Trophoblast cell (in vitro differentiated cells and primary cell): ENCODE data around the gene SLC17A8.

Source experiments
- DNase-seq, 2 donors: peaks; one replicate each; pipeline ENCODE4 v3.0.0-alpha.2; 2016
- H2AFZ ChIP-seq: 2 replicates; pipeline ENCODE4 v1.6.1; 2013; ENCODE audit warnings: low read length, moderate library complexity, mild to moderate bottlenecking; ENCODE audit not compliant: insufficient read depth, poor library complexity
- H2AK5ac ChIP-seq: 2 replicates; pipeline ENCODE4 v1.6.1; 2013; ENCODE audit warnings: mild to moderate bottlenecking, low read length
- H2BK120ac ChIP-seq: 2 replicates; pipeline ENCODE4 v1.6.1; 2013; ENCODE audit warnings: low read length, mild to moderate bottlenecking, moderate library complexity; ENCODE audit not compliant: insufficient read depth, poor library complexity
- H2BK12ac ChIP-seq: 2 replicates; pipeline ENCODE4 v1.6.1; 2013; ENCODE audit warnings: mild to moderate bottlenecking, low read length, moderate library complexity
- H2BK5ac ChIP-seq: 2 replicates; pipeline ENCODE4 v1.6.1; 2013; ENCODE audit warnings: low read length, low read depth, moderate library complexity, mild to moderate bottlenecking; ENCODE audit not compliant: poor library complexity
- H3K14ac ChIP-seq: 2 replicates; pipeline ENCODE4 v1.6.1; 2013; ENCODE audit warnings: mild to moderate bottlenecking, low read length
- H3K18ac ChIP-seq: 2 replicates; pipeline ENCODE4 v1.6.1; 2013; ENCODE audit warnings: mild to moderate bottlenecking, low read length
- H3K23ac ChIP-seq: 2 replicates; pipeline ENCODE4 v1.6.1; 2013; ENCODE audit warnings: low read length
- H3K27ac ChIP-seq: 2 replicates; pipeline ENCODE4 v1.5.1; 2013; ENCODE audit warnings: low read depth, mild to moderate bottlenecking, inconsistent platforms, low read length, moderate library complexity
- H3K27me3 ChIP-seq: 2 replicates; pipeline ENCODE4 v1.6.1; 2013; ENCODE audit warnings: inconsistent platforms, mild to moderate bottlenecking, low read length, moderate library complexity; ENCODE audit not compliant: insufficient read depth
- H3K36me3 ChIP-seq, 2 experiments: 1 replicate in 1 of 2; 2 replicates in 1 of 2; pipeline ENCODE4 v1.6.1; 2013; ENCODE audit warnings: low read length in 2 of 2, mild to moderate bottlenecking in 2 of 2, moderate library complexity in 1 of 2; ENCODE audit not compliant: insufficient read depth in 2 of 2, control insufficient read depth in 1 of 2
- H3K4ac ChIP-seq: 2 replicates; pipeline ENCODE4 v1.6.1; 2013; ENCODE audit warnings: low read depth, mild to moderate bottlenecking, low read length, moderate library complexity
- H3K4me1 ChIP-seq, 2 experiments: 1 replicate in 1 of 2; 2 replicates in 1 of 2; pipeline ENCODE4 v1.6.1; 2013; ENCODE audit warnings: low read length in 2 of 2, mild to moderate bottlenecking in 2 of 2, moderate library complexity in 1 of 2; ENCODE audit not compliant: insufficient read depth in 2 of 2, control insufficient read depth in 1 of 2
- H3K4me2 ChIP-seq: 2 replicates; pipeline ENCODE4 v1.6.1; 2013; ENCODE audit warnings: inconsistent platforms, mild to moderate bottlenecking, low read length, moderate library complexity
- H3K4me3 ChIP-seq: 2 replicates; pipeline ENCODE4 v1.5.1; 2013; ENCODE audit warnings: mild to moderate bottlenecking, low read depth, low read length, inconsistent platforms
- H3K79me1 ChIP-seq: one replicate; pipeline ENCODE4 v1.6.1; 2013; ENCODE audit warnings: low read length
- H3K79me2 ChIP-seq: 2 replicates; pipeline ENCODE4 v1.6.1; 2013; ENCODE audit warnings: low read length, mild to moderate bottlenecking; ENCODE audit not compliant: control insufficient read depth, insufficient read depth, poor library complexity
- H3K9ac ChIP-seq: 2 replicates; pipeline ENCODE4 v1.6.1; 2013; ENCODE audit warnings: mild to moderate bottlenecking, low read length
- H3K9me3 ChIP-seq: 2 replicates; pipeline ENCODE4 v1.6.1; 2013; ENCODE audit warnings: low read depth, mild to moderate bottlenecking, control low read depth, inconsistent platforms, low read length; ENCODE audit not compliant: insufficient read depth
- H4K12ac ChIP-seq: 2 replicates; pipeline ENCODE4 v1.6.1; 2013; ENCODE audit warnings: low read depth, mild to moderate bottlenecking, low read length, moderate library complexity
- H4K8ac ChIP-seq: 2 replicates; pipeline ENCODE4 v1.6.1; 2013; ENCODE audit warnings: low read depth, mild to moderate bottlenecking, low read length, moderate library complexity
- H4K91ac ChIP-seq: one replicate; pipeline ENCODE4 v1.6.1; 2013; ENCODE audit warnings: low read depth, mild to moderate bottlenecking, low read length, moderate library complexity
- WGBS: extraction: QIAGEN DNeasy Blood & Tissue Kit; methylation state at CpG from one replicate; pipeline ENCODE4 v1.1.7; 2013; ENCODE audit warnings: missing lambda C conversion rate; ENCODE audit not compliant: insufficient read length, insufficient coverage; ENCODE audit errors: extremely low coverage; 5-methylcytosine and 5-hydroxymethylcytosine counted together

Gene SLC17A8

DNA sequence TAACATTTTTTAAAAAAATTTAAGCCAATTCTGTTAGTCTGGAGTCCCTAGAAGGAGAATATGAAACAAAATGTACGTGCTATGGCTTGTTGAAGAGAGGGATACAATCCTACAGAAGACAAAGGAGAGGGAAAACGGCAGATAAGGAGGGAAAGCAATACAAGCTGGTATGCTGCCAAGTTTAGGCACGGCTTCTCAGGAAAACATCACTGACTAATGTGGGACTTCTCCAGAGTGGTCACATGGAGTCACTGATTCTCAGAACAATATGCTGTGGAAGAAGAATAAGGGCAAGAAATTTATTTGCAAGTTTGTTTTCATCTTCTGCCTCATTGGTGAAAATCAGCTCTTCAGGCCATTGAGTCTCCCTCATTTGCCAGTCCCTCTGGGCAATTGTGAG, 93.9 kb downstream of the SLC17A8 start:
- no CpG with 5 or more reads among the region's 3 CpGs for WGBS
- Histone ChIP-seq H4K8ac (no peak overlapping the region), H3K23ac (no peak overlapping the region), H2AK5ac (no peak overlapping the region), H3K9ac (no peak overlapping the region), H3K4ac (no peak overlapping the region), H3K79me1 (no peaks in the 10 kb centered on the region), H3K4me1 (no peaks in the 10 kb centered on the region), H2AFZ (no peak overlapping the region), H3K36me3 (no peaks in the 10 kb centered on the region), H3K27me3 (no peaks in the 10 kb centered on the region), H4K12ac (no peak overlapping the region), H3K27ac (no peak overlapping the region), H3K4me3 (no peak overlapping the region), H3K14ac (no peak overlapping the region), H2BK5ac (no peak overlapping the region), H4K91ac (no peak overlapping the region), H3K79me2 (no peaks in the 10 kb centered on the region), H3K4me2 (no peak overlapping the region), H2BK120ac (no peak overlapping the region), H3K9me3 (no peaks in the 10 kb centered on the region), H3K18ac (no peak overlapping the region), H2BK12ac (no peak overlapping the region)
- no peak for DNase-seq

DNA sequence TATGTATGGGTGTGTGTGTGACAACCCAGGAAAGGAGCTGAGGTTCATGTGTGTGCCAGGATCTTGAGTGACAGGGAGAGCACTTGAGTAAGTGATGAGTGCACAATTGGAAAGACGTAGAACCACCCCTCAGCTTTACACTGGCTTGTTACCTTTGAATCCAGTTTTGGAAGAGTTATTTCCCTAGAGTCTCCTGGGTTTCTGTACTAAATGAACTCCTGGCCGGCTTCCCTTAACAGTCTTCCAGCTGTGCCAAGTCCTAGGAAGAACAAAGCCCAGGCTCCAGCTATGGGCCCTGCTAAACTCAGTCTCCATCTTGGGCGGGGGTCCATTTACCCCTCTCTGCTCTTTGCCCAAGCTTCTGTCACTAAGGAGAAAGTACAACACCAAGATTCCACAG, 97.1 kb downstream of the SLC17A8 start:
- Histone ChIP-seq H3K79me1 (no peaks in the 10 kb centered on the region), H2AFZ (no peak overlapping the region), H3K23ac (no peak overlapping the region), H3K4me3 (no peak overlapping the region), H3K14ac (no peak overlapping the region), H3K9me3 (no peaks in the 10 kb centered on the region), H3K4me1 (no peaks in the 10 kb centered on the region), H3K36me3 (no peaks in the 10 kb centered on the region), H3K79me2 (no peaks in the 10 kb centered on the region), H3K4ac (no peak overlapping the region), H3K4me2 (no peak overlapping the region), H3K27ac (no peak overlapping the region), H2BK5ac (no peak overlapping the region), H3K27me3 (no peaks in the 10 kb centered on the region), H4K12ac (no peak overlapping the region), H3K18ac (no peak overlapping the region), H4K91ac (no peak overlapping the region), H2AK5ac (no peak overlapping the region), H2BK120ac (no peak overlapping the region), H2BK12ac (no peak overlapping the region), H3K9ac (no peak overlapping the region), H4K8ac (no peak overlapping the region)
- no CpG with 5 or more reads among the region's 3 CpGs for WGBS
- DNase-seq: no peak

DNA sequence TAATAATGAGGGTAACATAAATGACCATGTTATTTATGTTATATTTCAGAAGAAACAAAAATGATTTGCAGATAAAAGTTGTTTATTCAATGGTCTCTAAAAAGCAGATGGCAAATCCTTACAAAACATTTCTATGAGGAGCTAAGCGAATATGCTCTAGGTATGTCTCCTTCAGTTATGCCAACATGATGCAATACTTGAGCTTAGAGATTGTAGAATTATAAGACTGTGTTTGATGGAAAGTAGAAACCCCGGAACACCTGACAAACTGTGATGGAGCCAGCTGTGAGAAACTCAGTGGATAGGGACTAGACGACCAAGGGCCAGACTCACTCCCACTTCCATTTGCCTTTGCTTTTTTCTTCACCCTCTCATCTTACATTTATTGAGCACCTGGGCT, 99.0 kb downstream of the SLC17A8 start:
- Histone ChIP-seq H3K27me3 (no peaks in the 10 kb centered on the region), H4K12ac (no peak overlapping the region), H3K4me2 (no peak overlapping the region), H2BK5ac (no peak overlapping the region), H3K23ac (no peak overlapping the region), H3K27ac (no peak overlapping the region), H3K4me3 (no peak overlapping the region), H2AFZ (no peak overlapping the region), H4K8ac (no peak overlapping the region), H3K14ac (no peak overlapping the region), H3K79me1 (no peaks in the 10 kb centered on the region), H3K4ac (no peak overlapping the region), H3K18ac (no peak overlapping the region), H3K79me2 (no peaks in the 10 kb centered on the region), H2BK120ac (no peak overlapping the region), H3K4me1 (no peaks in the 10 kb centered on the region), H3K36me3 (no peaks in the 10 kb centered on the region), H4K91ac (no peak overlapping the region), H2AK5ac (no peak overlapping the region), H3K9ac (no peak overlapping the region), H3K9me3 (no peaks in the 10 kb centered on the region), H2BK12ac (no peak overlapping the region)
- DNase-seq: no peak
- WGBS: no CpG with 5 or more reads among the region's 3 CpGs

DNA sequence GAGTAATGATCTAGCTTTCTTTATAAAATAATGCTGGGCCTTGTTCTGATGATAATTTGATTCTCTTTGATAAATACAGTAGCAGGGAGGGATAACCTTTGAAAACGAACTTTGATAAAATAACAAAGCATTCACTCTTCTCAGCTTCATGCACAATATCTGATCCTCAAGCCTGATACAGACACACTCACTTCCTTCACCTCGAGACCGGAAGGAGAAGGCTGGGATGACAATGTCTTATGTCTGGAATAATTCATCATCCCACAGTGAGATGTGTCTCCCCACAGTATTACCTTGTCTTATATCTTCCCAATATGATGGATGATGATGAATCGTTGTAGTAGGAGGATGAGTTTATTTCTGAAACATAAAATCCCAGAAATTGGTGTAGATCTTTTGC, 101.3 kb downstream of the SLC17A8 start:
- Histone ChIP-seq H3K79me1 (no peaks in the 10 kb centered on the region), H3K23ac (no peak overlapping the region), H3K9ac (no peak overlapping the region), H3K14ac (no peak overlapping the region), H3K4me2 (no peak overlapping the region), H3K27me3 (no peaks in the 10 kb centered on the region), H3K27ac (no peak overlapping the region), H3K9me3 (no peaks in the 10 kb centered on the region), H3K36me3 (no peaks in the 10 kb centered on the region), H3K4ac (no peak overlapping the region), H2AK5ac (no peak overlapping the region), H2AFZ (no peak overlapping the region), H2BK5ac (no peak overlapping the region), H3K4me3 (no peak overlapping the region), H4K91ac (no peak overlapping the region), H3K79me2 (no peaks in the 10 kb centered on the region), H2BK120ac (no peak overlapping the region), H4K12ac (no peak overlapping the region), H3K4me1 (no peaks in the 10 kb centered on the region), H2BK12ac (no peak overlapping the region), H3K18ac (no peak overlapping the region), H4K8ac (no peak overlapping the region)
- no CpG with 5 or more reads among the region's 4 CpGs for whole genome bisulfite sequencing
- no peak for DNase-seq
